Endothelial cell (in vitro differentiated cells): ENCODE measurements around the gene COG4. TPM values are rescaled to one million over a fixed set of nuclear protein-coding genes. Genes with fewer than 3 reads are reported as not detected.
A peak's percentile ranks its signal among the peaks of the same experiment; 100 is the strongest.

Experiments used
- DNase-seq: peaks from one replicate; pipeline ENCODE4 v3.0.0; 2021; ENCODE audit warnings: low spot score
- H3K27ac Mint-ChIP-seq: one replicate; pipeline ENCODE4 v1.8.0; 2021; ENCODE audit warnings: mixed read lengths, inconsistent platforms; ENCODE audit not compliant: unreplicated experiment
- H3K27me3 Mint-ChIP-seq: one replicate; pipeline ENCODE4 v1.8.0; 2021; ENCODE audit warnings: mild to moderate bottlenecking, moderate library complexity, mixed read lengths, inconsistent platforms; ENCODE audit not compliant: unreplicated experiment
- H3K36me3 Mint-ChIP-seq: one replicate; pipeline ENCODE4 v1.8.0; 2021; ENCODE audit warnings: mild to moderate bottlenecking, low read depth, mixed read lengths, inconsistent platforms; ENCODE audit not compliant: unreplicated experiment
- H3K4me1 Mint-ChIP-seq: one replicate; pipeline ENCODE4 v1.8.0; 2021; ENCODE audit warnings: mild to moderate bottlenecking, mixed read lengths, inconsistent platforms; ENCODE audit not compliant: unreplicated experiment
- H3K4me3 Mint-ChIP-seq: one replicate; pipeline ENCODE4 v1.8.0; 2021; ENCODE audit warnings: mild to moderate bottlenecking, mixed read lengths, inconsistent platforms; ENCODE audit not compliant: unreplicated experiment
- H3K9me3 Mint-ChIP-seq: one replicate; pipeline ENCODE4 v1.8.0; 2021; ENCODE audit warnings: mixed read lengths, inconsistent platforms; ENCODE audit not compliant: unreplicated experiment
- total RNA-seq: library from RNA; stranded (reverse); fragmentation: NEBNext Ultra II Directional; extraction: Animal tissue kit (Norgen Biotek cat#: 25700); gene quantifications from one replicate; pipeline ENCODE4 v1.2.1, GENCODE V29; 2021; ENCODE audit not compliant: unreplicated experiment
- TF ChIP-seq, protein P1 (sequence below): fragments of 200-600 bp; sonication (generic); IDR thresholded peaks from one replicate; pipeline ENCODE4 v1.5.0; 2021; ENCODE audit warnings: antibody characterized with exemption; ENCODE audit not compliant: unreplicated experiment

COG4 gene
- total RNA-seq, 1 donor from 2014 or later: 64.1 TPM

DNA sequence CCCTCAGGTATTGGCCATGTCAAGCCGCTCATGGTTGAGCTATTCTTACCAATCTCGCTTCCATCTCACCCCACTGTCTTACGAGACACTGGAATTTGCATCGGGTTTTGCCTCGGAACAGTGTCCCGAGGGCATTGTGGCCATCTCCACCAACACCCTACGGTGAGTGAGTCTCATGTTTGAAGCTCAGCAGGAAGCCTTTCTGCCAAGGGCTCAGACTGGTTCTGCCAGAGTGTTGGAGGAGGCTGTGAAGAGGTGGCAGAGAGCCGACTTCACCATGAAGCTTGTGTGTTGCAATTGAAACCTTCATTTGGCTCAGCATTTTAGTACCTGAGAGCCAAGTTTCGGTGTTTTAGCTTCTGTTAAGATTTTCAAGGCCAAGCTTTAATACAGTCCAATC is 38.3 kb upstream of the COG4 start:
- DNase-seq: no peak
- no peaks in the 10 kb centered on the region for H3K9me3 Mint-ChIP-seq

DNA sequence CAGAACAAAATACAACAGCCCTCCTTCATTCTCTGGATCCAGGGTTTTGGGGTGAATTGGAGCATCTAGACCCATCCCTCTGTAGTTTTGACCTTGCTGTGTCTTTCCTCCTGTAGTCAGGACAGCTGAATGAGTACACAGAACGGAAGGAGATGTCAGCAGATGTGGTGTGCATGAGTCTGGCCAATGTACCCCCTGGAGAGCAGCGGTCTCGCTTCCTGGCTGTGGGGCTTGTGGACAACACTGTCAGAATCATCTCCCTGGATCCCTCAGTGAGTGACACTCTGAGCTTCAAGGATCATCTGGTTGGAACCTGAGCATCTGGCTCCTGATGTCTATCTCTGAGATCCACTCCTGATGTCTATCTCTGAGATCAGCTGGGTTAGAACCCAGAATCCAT is 32.7 kb upstream of the COG4 start:
- Mint-ChIP-seq H3K27me3 (no peaks in the 10 kb centered on the region), H3K4me3 (no peak overlapping the region), H3K9me3 (no peaks in the 10 kb centered on the region), H3K27ac (no peak overlapping the region), H3K36me3 (peaks cover 53% of the 10 kb centered on the region), H3K4me1 (no peaks in the 10 kb centered on the region)
- TF ChIP-seq, protein P1, sequence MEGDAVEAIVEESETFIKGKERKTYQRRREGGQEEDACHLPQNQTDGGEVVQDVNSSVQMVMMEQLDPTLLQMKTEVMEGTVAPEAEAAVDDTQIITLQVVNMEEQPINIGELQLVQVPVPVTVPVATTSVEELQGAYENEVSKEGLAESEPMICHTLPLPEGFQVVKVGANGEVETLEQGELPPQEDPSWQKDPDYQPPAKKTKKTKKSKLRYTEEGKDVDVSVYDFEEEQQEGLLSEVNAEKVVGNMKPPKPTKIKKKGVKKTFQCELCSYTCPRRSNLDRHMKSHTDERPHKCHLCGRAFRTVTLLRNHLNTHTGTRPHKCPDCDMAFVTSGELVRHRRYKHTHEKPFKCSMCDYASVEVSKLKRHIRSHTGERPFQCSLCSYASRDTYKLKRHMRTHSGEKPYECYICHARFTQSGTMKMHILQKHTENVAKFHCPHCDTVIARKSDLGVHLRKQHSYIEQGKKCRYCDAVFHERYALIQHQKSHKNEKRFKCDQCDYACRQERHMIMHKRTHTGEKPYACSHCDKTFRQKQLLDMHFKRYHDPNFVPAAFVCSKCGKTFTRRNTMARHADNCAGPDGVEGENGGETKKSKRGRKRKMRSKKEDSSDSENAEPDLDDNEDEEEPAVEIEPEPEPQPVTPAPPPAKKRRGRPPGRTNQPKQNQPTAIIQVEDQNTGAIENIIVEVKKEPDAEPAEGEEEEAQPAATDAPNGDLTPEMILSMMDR: no peak
- no peak for DNase-seq

More for the DNA sequence above, 38.3 kb upstream of the COG4 start:
- TF ChIP-seq, protein P1: no peak
- Mint-ChIP-seq H3K4me3 (no peak overlapping the region), H3K4me1 (no peaks in the 10 kb centered on the region), H3K36me3 (peaks cover 50% of the 10 kb centered on the region), H3K27me3 (no peaks in the 10 kb centered on the region), H3K27ac (no peak overlapping the region)

DNA sequence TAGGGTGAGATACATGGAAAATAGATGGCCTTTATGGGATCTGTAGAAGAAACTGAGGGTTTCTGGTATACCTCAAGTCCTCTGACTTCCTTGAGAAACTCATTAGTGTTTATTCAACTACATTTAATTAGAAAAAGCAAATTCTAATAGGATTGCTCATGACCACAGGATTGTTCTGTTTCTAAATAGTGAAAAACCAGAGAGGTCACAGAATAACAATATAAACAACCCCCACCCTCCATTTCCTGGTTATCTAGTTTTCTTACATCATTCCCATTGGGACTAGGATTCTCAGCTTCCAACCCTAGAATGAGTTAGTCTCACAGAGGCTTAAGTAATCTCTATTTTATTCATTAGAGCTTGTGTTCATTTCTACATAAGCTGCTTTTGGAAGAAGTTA is 30.3 kb upstream of the COG4 start:
- no peak overlapping the region for H3K4me3 Mint-ChIP-seq
- no peaks in the 10 kb centered on the region for H3K27me3 Mint-ChIP-seq
- TF ChIP-seq, protein P1: no peak
- H3K9me3 Mint-ChIP-seq: no peaks in the 10 kb centered on the region
- no peak for DNase-seq
- H3K36me3 Mint-ChIP-seq: peaks cover 49% of the 10 kb centered on the region
- H3K4me1 Mint-ChIP-seq: no peaks in the 10 kb centered on the region
- no peak overlapping the region for H3K27ac Mint-ChIP-seq

DNA sequence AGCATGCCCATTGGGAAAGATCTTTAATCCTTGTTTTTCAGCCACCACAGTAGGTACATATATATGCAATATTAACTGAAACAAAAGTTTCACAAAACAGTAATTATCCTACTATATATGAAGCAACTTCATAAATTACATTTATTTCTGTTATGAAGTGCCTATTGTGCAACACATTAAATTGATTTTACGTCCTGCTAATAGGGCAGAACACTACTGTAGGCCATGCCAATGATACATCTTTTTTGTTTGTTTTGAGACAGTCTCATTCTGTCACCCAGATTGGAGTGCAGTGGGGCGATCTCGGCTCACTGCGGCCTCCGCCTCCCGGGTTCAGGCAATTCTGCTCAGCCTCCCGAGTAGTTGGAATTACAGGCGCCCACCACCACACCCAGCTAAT is 29.3 kb upstream of the COG4 start:
- no peak overlapping the region for H3K4me3 Mint-ChIP-seq
- no peaks in the 10 kb centered on the region for H3K27me3 Mint-ChIP-seq
- no peak overlapping the region for H3K27ac Mint-ChIP-seq
- no peaks in the 10 kb centered on the region for H3K4me1 Mint-ChIP-seq
- DNase-seq: no peak
- peaks cover 59% of the 10 kb centered on the region for H3K36me3 Mint-ChIP-seq
- TF ChIP-seq, protein P1: no peak
- no peaks in the 10 kb centered on the region for H3K9me3 Mint-ChIP-seq

DNA sequence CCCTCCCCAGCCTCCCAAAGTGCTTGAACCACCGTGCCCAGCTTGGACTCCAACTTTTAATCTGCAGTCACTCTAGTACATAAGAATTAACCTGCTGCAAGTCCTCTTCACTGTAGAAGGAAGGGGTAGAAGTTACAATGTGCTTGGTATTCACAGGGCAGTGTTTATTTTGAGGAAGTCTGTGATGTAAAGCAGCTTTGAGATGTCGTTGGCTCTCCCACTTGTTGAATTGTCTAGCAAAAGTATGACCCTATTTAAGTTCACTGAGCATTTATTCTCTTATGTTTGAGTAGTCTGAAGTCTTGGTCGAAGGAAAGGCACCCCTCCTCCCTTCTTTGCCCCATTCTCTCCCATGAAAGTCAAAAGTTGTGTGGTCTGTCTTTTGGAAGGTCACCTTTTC is 28.4 kb upstream of the COG4 start:
- H3K4me3 Mint-ChIP-seq: no peak overlapping the region
- TF ChIP-seq, protein P1: no peak
- peaks cover 53% of the 10 kb centered on the region for H3K36me3 Mint-ChIP-seq
- peak overlapping the region; percentile 18 for H3K27ac Mint-ChIP-seq
- H3K4me1 Mint-ChIP-seq: no peaks in the 10 kb centered on the region
- DNase-seq: no peak
- no peaks in the 10 kb centered on the region for H3K27me3 Mint-ChIP-seq
- H3K9me3 Mint-ChIP-seq: no peaks in the 10 kb centered on the region
